ENCODE data around the gene GCNT2.
A peak's percentile ranks its signal among the peaks of the same experiment; 100 is the strongest.
"Not testable (repeated sequence)": the region's sequence is repeated elsewhere in the genome, so short reads cannot be mapped to it uniquely, and the experiment has no call there.

Gene GCNT2

DNA sequence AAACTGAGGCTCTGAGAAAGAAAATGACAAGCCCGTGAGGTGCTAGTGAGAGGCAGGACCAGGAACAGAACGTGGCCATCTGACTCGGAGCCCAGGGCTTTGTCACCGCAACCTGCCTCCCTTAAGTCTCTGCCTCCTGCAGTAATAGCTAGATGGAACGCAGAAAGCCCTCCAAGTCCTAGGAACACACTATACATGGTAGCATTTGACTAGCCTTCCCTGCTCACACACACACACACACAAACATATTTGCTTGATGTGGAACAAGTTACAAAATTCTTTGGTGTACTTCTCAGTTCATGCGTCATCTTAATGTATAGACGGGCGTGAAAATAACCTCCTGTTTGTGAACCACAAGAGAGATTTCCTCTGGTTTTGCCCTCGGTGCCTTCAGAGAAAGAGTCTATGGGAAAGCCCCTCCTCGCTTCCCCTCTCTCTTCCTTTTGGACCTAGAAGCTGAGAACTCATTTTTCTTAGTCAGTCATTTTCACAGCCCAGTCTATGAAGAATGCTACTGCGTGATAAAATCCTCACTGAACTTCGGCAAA, 134.4 kb downstream of the GCNT2 start:
- Histone ChIP-seq H3K4me3 (ENCODE audit: low read depth, low read length) (no peak overlapping the region), H2BK5ac (ENCODE audit: low read depth, low read length, poor library complexity) (no peak overlapping the region), H4K12ac (ENCODE audit: low read depth, low read length) (no peak overlapping the region), H3K4me2 (ENCODE audit: low read length) (no peak overlapping the region), H3K9me3 (ENCODE audit: insufficient read depth, low read depth, low read length) (no peaks in the 10 kb centered on the region), H4K91ac (ENCODE audit: low read depth, low read length) (no peak overlapping the region), H2AFZ (ENCODE audit: insufficient read depth, low read length, poor library complexity) (no peak overlapping the region), H2AK5ac (ENCODE audit: low read length) (no peak overlapping the region), H4K8ac (ENCODE audit: low read depth, low read length) (no peak overlapping the region), H3K27ac (ENCODE audit: low read depth, low read length) (no peak overlapping the region), H3K4me1 (ENCODE audit: control insufficient read depth in 1 of 2, insufficient read depth in 2 of 2, low read length in 2 of 2) (no peaks in the 10 kb centered on the region), H3K23ac (ENCODE audit: low read length) (no peak overlapping the region), H2BK12ac (ENCODE audit: low read length) (no peak overlapping the region), H3K9ac (ENCODE audit: low read length) (no peak overlapping the region), H2BK120ac (ENCODE audit: insufficient read depth, low read length, poor library complexity) (no peak overlapping the region), H3K79me1 (ENCODE audit: low read length) (peaks cover 4% of the 10 kb centered on the region), H3K18ac (ENCODE audit: low read length) (no peak overlapping the region), H3K4ac (ENCODE audit: low read depth, low read length) (no peak overlapping the region), H3K36me3 (ENCODE audit: control insufficient read depth in 1 of 2, insufficient read depth in 2 of 2, low read length in 2 of 2) (no peaks in the 10 kb centered on the region), H3K14ac (ENCODE audit: low read length) (no peak overlapping the region), H3K79me2 (ENCODE audit: control insufficient read depth, insufficient read depth, low read length, poor library complexity) (no peaks in the 10 kb centered on the region), H3K27me3 (ENCODE audit: insufficient read depth, low read length) (no peaks in the 10 kb centered on the region)
- no peak for DNase-seq
- WGBS (ENCODE audit: extremely low coverage, insufficient coverage, insufficient read length): no CpG with 5 or more reads among the region's 12 CpGs

DNA sequence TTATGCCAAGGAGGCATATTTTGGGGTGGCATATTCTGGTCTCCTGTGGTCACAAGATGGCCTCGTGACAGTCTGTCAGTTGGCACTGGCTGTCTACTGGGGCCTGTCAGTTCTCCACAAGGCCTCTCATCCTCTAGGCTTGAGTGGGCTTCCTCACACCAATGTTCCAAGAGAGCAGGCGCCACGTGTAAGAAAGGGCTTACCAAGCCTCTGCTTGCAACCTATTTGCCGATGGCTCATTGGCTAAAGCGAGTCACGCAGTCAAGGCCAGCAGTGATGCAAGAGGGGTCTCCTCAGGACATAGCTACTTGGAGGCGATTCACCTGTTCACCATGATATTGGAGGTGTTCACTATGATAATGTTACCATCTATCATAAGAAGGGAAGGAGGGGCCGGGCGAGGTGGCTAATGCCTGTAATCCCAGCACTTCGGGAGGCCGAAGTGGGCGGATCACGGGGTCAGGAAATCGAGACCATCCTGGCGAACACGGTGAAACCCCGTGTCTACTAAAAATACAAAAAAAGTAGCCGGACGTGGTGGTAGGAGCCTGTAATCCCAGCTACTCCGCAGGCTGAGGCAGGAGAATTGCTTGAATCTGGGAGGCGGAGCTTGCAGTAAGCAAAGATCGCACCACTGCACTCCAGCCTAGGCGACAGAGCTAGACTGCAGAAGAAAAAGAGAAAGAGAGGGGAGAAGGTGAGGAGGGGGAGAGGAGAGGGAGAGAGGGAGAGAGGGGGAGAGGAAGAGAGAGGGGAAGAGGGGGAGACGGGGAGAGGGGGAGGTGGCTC, 138.0 kb downstream of the GCNT2 start:
- H3K4ac ChIP-seq (ENCODE audit: low read depth, low read length): no peak overlapping the region
- peaks cover 4% of the 10 kb centered on the region for H3K79me1 ChIP-seq (ENCODE audit: low read length)
- no peaks in the 10 kb centered on the region for H3K36me3 ChIP-seq (ENCODE audit: control insufficient read depth in 1 of 2, insufficient read depth in 2 of 2, low read length in 2 of 2)
- no peaks in the 10 kb centered on the region for H3K4me1 ChIP-seq (ENCODE audit: control insufficient read depth in 1 of 2, insufficient read depth in 2 of 2, low read length in 2 of 2)
- no peak overlapping the region for H3K18ac ChIP-seq (ENCODE audit: low read length)
- no CpG with 5 or more reads among the region's 24 CpGs for WGBS (ENCODE audit: extremely low coverage, insufficient coverage, insufficient read length)
- H3K14ac ChIP-seq (ENCODE audit: low read length): no peak overlapping the region
- peak overlapping the region; percentile 74 for H3K4me3 ChIP-seq (ENCODE audit: low read depth, low read length)
- H2BK12ac ChIP-seq (ENCODE audit: low read length): no peak overlapping the region
- no peak overlapping the region for H4K12ac ChIP-seq (ENCODE audit: low read depth, low read length)
- H3K79me2 ChIP-seq (ENCODE audit: control insufficient read depth, insufficient read depth, low read length, poor library complexity): no peaks in the 10 kb centered on the region
- H4K8ac ChIP-seq (ENCODE audit: low read depth, low read length): peak overlapping the region; percentile 68
- DNase-seq: peak in 1 of 2 donors; percentile 8
- peak overlapping the region; percentile 67 for H4K91ac ChIP-seq (ENCODE audit: low read depth, low read length)
- no peak overlapping the region for H3K27ac ChIP-seq (ENCODE audit: low read depth, low read length)
- no peak overlapping the region for H3K23ac ChIP-seq (ENCODE audit: low read length)
- peaks cover 1% of the 10 kb centered on the region for H3K9me3 ChIP-seq (ENCODE audit: insufficient read depth, low read depth, low read length)
- no peak overlapping the region for H2BK5ac ChIP-seq (ENCODE audit: low read depth, low read length, poor library complexity)
- H2AK5ac ChIP-seq (ENCODE audit: low read length): no peak overlapping the region
- H2BK120ac ChIP-seq (ENCODE audit: insufficient read depth, low read length, poor library complexity): no peak overlapping the region
- peak overlapping the region; percentile 59 for H3K4me2 ChIP-seq (ENCODE audit: low read length)
- H3K27me3 ChIP-seq (ENCODE audit: insufficient read depth, low read length): no peaks in the 10 kb centered on the region
- H3K9ac ChIP-seq (ENCODE audit: low read length): no peak overlapping the region
- peak overlapping the region; percentile 88 for H2AFZ ChIP-seq (ENCODE audit: insufficient read depth, low read length, poor library complexity)

DNA sequence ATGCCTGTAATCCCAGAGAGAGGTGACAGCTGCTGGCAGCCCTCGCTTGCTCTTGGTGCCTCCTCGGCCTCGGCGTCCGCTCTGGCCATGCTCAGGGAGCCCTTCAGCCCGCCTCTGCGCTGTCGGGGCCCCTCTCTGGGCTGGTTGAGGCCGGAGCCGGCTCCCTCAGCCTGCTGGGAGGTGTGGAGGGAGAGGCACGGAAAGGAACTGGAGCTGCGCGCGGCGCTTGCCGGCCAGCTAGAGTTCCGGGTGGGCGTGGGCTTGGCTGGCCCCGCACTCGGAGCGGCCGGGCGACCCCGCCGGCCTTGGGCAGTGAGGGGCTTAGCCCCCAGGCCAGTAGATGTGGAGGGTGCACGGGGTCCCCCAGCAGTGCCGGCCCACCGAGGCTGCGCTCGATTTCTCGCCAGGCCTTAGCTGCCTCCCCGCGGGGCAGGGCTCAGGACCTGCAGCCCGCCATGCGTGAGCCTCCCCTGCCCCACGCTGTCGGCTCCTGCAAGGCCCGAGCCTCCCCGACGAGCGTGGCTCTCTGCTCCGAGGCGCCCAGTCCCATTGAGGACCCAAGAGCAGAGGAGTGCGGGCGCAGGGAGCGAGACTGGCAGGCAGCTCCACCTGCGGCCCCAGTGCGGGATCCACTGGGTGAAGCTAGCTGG, 138.7 kb downstream of the GCNT2 start:
- Histone ChIP-seq H3K4me1 (ENCODE audit: control insufficient read depth in 1 of 2, insufficient read depth in 2 of 2, low read length in 2 of 2) (no peaks in the 10 kb centered on the region), H4K91ac (ENCODE audit: low read depth, low read length) (peak overlapping the region; percentile 67), H3K79me2 (ENCODE audit: control insufficient read depth, insufficient read depth, low read length, poor library complexity) (no peaks in the 10 kb centered on the region), H3K18ac (ENCODE audit: low read length) (peak overlapping the region; percentile 58), H3K27me3 (ENCODE audit: insufficient read depth, low read length) (no peaks in the 10 kb centered on the region), H2BK5ac (ENCODE audit: low read depth, low read length, poor library complexity) (peak overlapping the region; percentile 22), H3K4ac (ENCODE audit: low read depth, low read length) (no peak overlapping the region), H3K14ac (ENCODE audit: low read length) (peak overlapping the region; percentile 60), H2AK5ac (ENCODE audit: low read length) (no peak overlapping the region), H3K9me3 (ENCODE audit: insufficient read depth, low read depth, low read length) (peaks cover 1% of the 10 kb centered on the region), H2BK120ac (ENCODE audit: insufficient read depth, low read length, poor library complexity) (peak overlapping the region; percentile 34), H3K36me3 (ENCODE audit: control insufficient read depth in 1 of 2, insufficient read depth in 2 of 2, low read length in 2 of 2) (no peaks in the 10 kb centered on the region), H3K4me2 (ENCODE audit: low read length) (peak overlapping the region; percentile 59), H3K4me3 (ENCODE audit: low read depth, low read length) (peak overlapping the region; percentile 74), H3K23ac (ENCODE audit: low read length) (no peak overlapping the region), H2BK12ac (ENCODE audit: low read length) (no peak overlapping the region), H4K8ac (ENCODE audit: low read depth, low read length) (peak overlapping the region; percentile 68), H3K27ac (ENCODE audit: low read depth, low read length) (no peak overlapping the region), H2AFZ (ENCODE audit: insufficient read depth, low read length, poor library complexity) (peak overlapping the region; percentile 88), H3K9ac (ENCODE audit: low read length) (no peak overlapping the region), H3K79me1 (ENCODE audit: low read length) (peaks cover 4% of the 10 kb centered on the region), H4K12ac (ENCODE audit: low read depth, low read length) (peak overlapping the region; percentile 66)
- no CpG with 5 or more reads among the region's 48 CpGs for WGBS (ENCODE audit: extremely low coverage, insufficient coverage, insufficient read length)
- peak; percentile 7 to 31 for DNase-seq

DNA sequence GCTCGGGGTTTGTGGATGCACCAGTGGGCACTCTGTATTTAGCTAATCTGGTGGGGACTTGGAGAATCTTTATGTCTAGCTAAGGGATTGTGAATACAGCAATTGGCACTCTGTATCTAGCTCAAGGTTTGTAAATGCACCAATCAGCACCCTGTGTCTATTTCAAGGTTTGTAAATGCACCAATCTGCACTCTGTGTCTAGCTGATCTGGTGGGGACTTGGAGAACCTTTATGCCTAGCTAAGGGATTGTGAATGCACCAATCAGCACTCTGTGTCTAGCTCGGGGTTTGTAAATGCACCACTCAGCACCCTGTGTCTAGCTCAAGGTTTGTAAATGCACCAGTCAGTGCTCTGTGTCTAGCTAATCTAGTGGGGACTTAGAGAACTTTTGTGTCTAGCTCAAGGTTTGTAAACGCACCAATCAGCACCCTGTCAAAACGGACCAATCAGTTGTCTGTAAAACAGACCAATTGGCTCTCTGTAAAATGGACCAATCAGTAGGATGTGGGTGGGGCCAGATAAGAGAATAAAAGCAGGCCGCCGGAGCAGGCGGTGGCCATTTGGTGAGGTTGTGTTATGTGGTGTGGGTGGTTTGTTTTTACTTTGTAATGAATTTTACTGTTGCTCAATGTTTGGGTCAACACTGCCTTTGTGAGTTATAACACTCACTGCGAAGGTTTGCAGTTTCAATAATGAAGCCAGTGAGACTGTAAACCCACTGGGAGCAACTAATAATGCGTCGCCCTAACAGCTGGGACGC, 139.5 kb downstream of the GCNT2 start:
- not testable (repeated sequence) for H2BK5ac ChIP-seq (ENCODE audit: low read depth, low read length, poor library complexity); H4K12ac ChIP-seq (ENCODE audit: low read depth, low read length); DNase-seq; H2BK12ac ChIP-seq (ENCODE audit: low read length); H3K18ac ChIP-seq (ENCODE audit: low read length); H2AFZ ChIP-seq (ENCODE audit: insufficient read depth, low read length, poor library complexity); H3K27me3 ChIP-seq (ENCODE audit: insufficient read depth, low read length); H2BK120ac ChIP-seq (ENCODE audit: insufficient read depth, low read length, poor library complexity); H3K9ac ChIP-seq (ENCODE audit: low read length); H2AK5ac ChIP-seq (ENCODE audit: low read length); H3K4me3 ChIP-seq (ENCODE audit: low read depth, low read length); H3K79me1 ChIP-seq (ENCODE audit: low read length); H4K8ac ChIP-seq (ENCODE audit: low read depth, low read length); H3K9me3 ChIP-seq (ENCODE audit: insufficient read depth, low read depth, low read length); H3K14ac ChIP-seq (ENCODE audit: low read length); H3K79me2 ChIP-seq (ENCODE audit: control insufficient read depth, insufficient read depth, low read length, poor library complexity); H3K4ac ChIP-seq (ENCODE audit: low read depth, low read length); H3K27ac ChIP-seq (ENCODE audit: low read depth, low read length); H3K36me3 ChIP-seq (ENCODE audit: control insufficient read depth in 1 of 2, insufficient read depth in 2 of 2, low read length in 2 of 2); H3K23ac ChIP-seq (ENCODE audit: low read length); H3K4me1 ChIP-seq (ENCODE audit: control insufficient read depth in 1 of 2, insufficient read depth in 2 of 2, low read length in 2 of 2); H4K91ac ChIP-seq (ENCODE audit: low read depth, low read length)
- peak overlapping the region; percentile 59 for H3K4me2 ChIP-seq (ENCODE audit: low read length)
- no CpG with 5 or more reads among the region's 11 CpGs for WGBS (ENCODE audit: extremely low coverage, insufficient coverage, insufficient read length)
